PC-9 (cell line): ENCODE data around the gene PDIA6. TPM values are rescaled to one million over a fixed set of nuclear protein-coding genes. Genes with fewer than 3 reads are reported as not detected.
A peak's percentile ranks its signal among the peaks of the same experiment; 100 is the strongest.

Source experiments
- BruUV-seq: library from RNA; stranded (reverse); fragments of 400-500 nt; replicated peaks from 2 replicates; lab custom pipeline; 2021; lab: Mats Ljungman, UMichigan
- CTCF ChIA-PET: fragments of 300-600 bp; sonication (Branson Sonifier 250); formaldehyde crosslinking; loops from one replicate; lab custom pipeline; 2022; ENCODE audit warnings: antibody characterized with exemption; lab: Charles Lee
- POLR2A ChIA-PET: fragments of 300-600 bp; sonication (Branson Sonifier 250); formaldehyde crosslinking; loops from one replicate; lab custom pipeline; 2022; ENCODE audit warnings: antibody characterized with exemption; ENCODE audit not compliant: unreplicated experiment; lab: Charles Lee
- DNase-seq, 2 experiments: peaks; one replicate each; pipeline versions ENCODE4 v3.0.0 to v3.0.0-alpha.2; 2015 to 2022; ENCODE audit warnings: mixed read lengths in 1 of 2
- H2AFZ ChIP-seq: fragments of 200-600 bp; sonication (generic); 2 replicates; pipeline ENCODE4 v1.8.1; 2017; ENCODE audit warnings: antibody characterized with exemption
- H3F3A ChIP-seq: fragments of 200-600 bp; sonication (generic); 2 replicates; pipeline ENCODE4 v1.8.1; 2017; ENCODE audit warnings: antibody characterized with exemption, mild to moderate bottlenecking, low read depth; ENCODE audit not compliant: insufficient read depth
- H3K27ac ChIP-seq: fragments of 200-600 bp; sonication (generic); 2 replicates; pipeline ENCODE4 v1.6.1; 2016; ENCODE audit warnings: mixed run types
- H3K27me3 ChIP-seq: fragments of 200-600 bp; sonication (generic); 2 replicates; pipeline ENCODE4 v1.6.1; 2016; ENCODE audit warnings: low read depth, mixed run types; ENCODE audit not compliant: insufficient read depth
- H3K36me3 ChIP-seq: fragments of 200-600 bp; sonication (generic); 2 replicates; pipeline ENCODE4 v1.6.1; 2016; ENCODE audit warnings: low read depth, mixed run types
- H3K4me1 ChIP-seq: fragments of 200-600 bp; sonication (generic); replicated peaks from 2 replicates; pipeline ENCODE4 v1.6.1; 2016; ENCODE audit warnings: mixed run types; ENCODE audit not compliant: insufficient read depth
- H3K4me2 ChIP-seq: fragments of 200-600 bp; sonication (generic); 2 replicates; pipeline ENCODE4 v1.6.1; 2017; ENCODE audit warnings: mixed run types
- H3K4me3 ChIP-seq: fragments of 200-600 bp; sonication (generic); 2 replicates; pipeline ENCODE4 v1.6.1; 2016; ENCODE audit warnings: mixed run types
- H3K79me2 ChIP-seq: fragments of 200-600 bp; sonication (generic); 2 replicates; pipeline ENCODE4 v1.6.1; 2017; ENCODE audit warnings: low read depth, mixed run types
- H3K9me2 ChIP-seq: fragments of 200-600 bp; sonication (generic); 2 replicates; pipeline ENCODE4 v1.8.1; 2017; ENCODE audit warnings: mild to moderate bottlenecking; ENCODE audit not compliant: insufficient read depth
- H3K9me3 ChIP-seq: fragments of 200-600 bp; sonication (generic); 2 replicates; pipeline ENCODE4 v1.8.1; 2016; ENCODE audit warnings: low read depth; ENCODE audit not compliant: insufficient read depth
- H4K20me1 ChIP-seq: fragments of 200-600 bp; sonication (generic); 2 replicates; pipeline ENCODE4 v1.8.1; 2017; ENCODE audit not compliant: insufficient read depth
- CTCF ChIP-seq: fragments of 200-600 bp; sonication (generic); conservative IDR thresholded peaks from 2 replicates; pipeline ENCODE4 v1.6.1; 2017; ENCODE audit warnings: mixed run types, antibody characterized with exemption, mild to moderate bottlenecking, moderate library complexity
- EZH2 ChIP-seq: fragments of 200-600 bp; sonication (generic); IDR thresholded peaks from 2 replicates; pipeline ENCODE4 v1.8.0; 2017; ENCODE audit warnings: antibody characterized with exemption, low read depth
- intact Hi-C: fragments of 100-400 bp; cut with micrococcal nuclease; formaldehyde crosslinking; loops from one replicate; pipeline ENCODE4 v1.10.0; 2022; ENCODE audit not compliant: unreplicated experiment
- total RNA-seq: library from RNA; stranded (reverse); gene quantifications from 2 replicates; pipeline ENCODE4 v1.2.3, GENCODE V29; 2021

PDIA6 gene
- total RNA-seq, 1 experiment from 2014 or later: 170 TPM

- no peaks in the 10 kb centered on the region for H4K20me1 ChIP-seq
- H3F3A ChIP-seq: no peaks in the 10 kb centered on the region
- intact Hi-C loops: no loop called here
- no peak overlapping the region for H3K4me2 ChIP-seq
- no peaks in the 10 kb centered on the region for H3K9me2 ChIP-seq
- no peaks in the 10 kb centered on the region for H3K36me3 ChIP-seq
- DNase-seq: no peak
- ChIA-PET POLR2A (no interaction called here), CTCF (interaction anchor here (0.6 kb wide), 1 partner anchor 11 kb away, joined by 10 read pairs; no protein-coding TSS in a partner anchor)
- TF ChIP-seq EZH2 (no peak), CTCF (no peak)
- H3K4me3 ChIP-seq: no peak overlapping the region
- no peak overlapping the region for H3K27ac ChIP-seq
- BruUV-seq: no TSS peak
- H3K9me3 ChIP-seq: peaks cover 15% of the 10 kb centered on the region; the same call in 1 of the 2 replicates
- H3K79me2 ChIP-seq: no peaks in the 10 kb centered on the region
- peaks cover 9% of the 10 kb centered on the region; the same call in 1 of the 2 replicates for H3K4me1 ChIP-seq
- H3K27me3 ChIP-seq: no peaks in the 10 kb centered on the region
- H2AFZ ChIP-seq: no peak overlapping the region
Observed at GRCh38 chr2:10846110-10846861, 33.7 kb upstream of the PDIA6 start.

- Histone ChIP-seq H3K79me2 (no peaks in the 10 kb centered on the region), H3K4me2 (no peak overlapping the region), H3K9me3 (peaks cover 19% of the 10 kb centered on the region; the same call in 1 of the 2 replicates), H3K36me3 (no peaks in the 10 kb centered on the region), H3K27ac (no peak overlapping the region), H2AFZ (no peak overlapping the region), H3K9me2 (no peaks in the 10 kb centered on the region), H3K4me1 (peaks cover 9% of the 10 kb centered on the region; the same call in 1 of the 2 replicates), H4K20me1 (no peaks in the 10 kb centered on the region), H3K4me3 (no peak overlapping the region), H3F3A (no peaks in the 10 kb centered on the region), H3K27me3 (no peaks in the 10 kb centered on the region)
- TF ChIP-seq EZH2 (no peak), CTCF (no peak)
- no peak for DNase-seq
- POLR2A ChIA-PET: no interaction called here
- CTCF ChIA-PET: no interaction called here
- intact Hi-C loops: no loop called here
- BruUV-seq: no TSS peak
Observed at GRCh38 chr2:10845640-10846039, 33.1 kb upstream of the PDIA6 start.

- no TSS peak for BruUV-seq
- H2AFZ ChIP-seq: no peak overlapping the region
- H3F3A ChIP-seq: no peaks in the 10 kb centered on the region
- no peak for TF ChIP-seq CTCF
- no peak for TF ChIP-seq EZH2
- no peaks in the 10 kb centered on the region for H3K9me2 ChIP-seq
- H3K4me2 ChIP-seq: peak overlapping the region; percentile 42
- no peak overlapping the region for H3K27ac ChIP-seq
- H3K36me3 ChIP-seq: no peaks in the 10 kb centered on the region
- H3K27me3 ChIP-seq: no peaks in the 10 kb centered on the region
- peak; percentile 61 to 70 for DNase-seq
- ChIA-PET POLR2A (no interaction called here), CTCF (interaction anchor here (0.6 to 0.8 kb wide), 4 partner anchors 9 to 267 kb away, joined by 3 to 8 read pairs (median 5); no protein-coding TSS in a partner anchor)
- no peak overlapping the region for H3K4me3 ChIP-seq
- intact Hi-C loops: no loop called here
- peaks cover 9% of the 10 kb centered on the region; the same call in 1 of the 2 replicates for H3K4me1 ChIP-seq
- H4K20me1 ChIP-seq: no peaks in the 10 kb centered on the region
- H3K9me3 ChIP-seq: peaks cover 19% of the 10 kb centered on the region; the same call in 1 of the 2 replicates
- no peaks in the 10 kb centered on the region for H3K79me2 ChIP-seq
Observed at GRCh38 chr2:10844097-10844496, 31.5 kb upstream of the PDIA6 start.
